ENCODE data around the gene FARP2. TPM values are rescaled to one million over a fixed set of nuclear protein-coding genes. Genes with fewer than 3 reads are reported as not detected.

The FARP2 gene
- total and polyA plus RNA-seq, 10 of the 15 experiments (the other 5 are each of a cell fraction or from before 2014, with no cell fraction given), result 5.5 to 67.5 (median 36.8) TPM

DNA sequence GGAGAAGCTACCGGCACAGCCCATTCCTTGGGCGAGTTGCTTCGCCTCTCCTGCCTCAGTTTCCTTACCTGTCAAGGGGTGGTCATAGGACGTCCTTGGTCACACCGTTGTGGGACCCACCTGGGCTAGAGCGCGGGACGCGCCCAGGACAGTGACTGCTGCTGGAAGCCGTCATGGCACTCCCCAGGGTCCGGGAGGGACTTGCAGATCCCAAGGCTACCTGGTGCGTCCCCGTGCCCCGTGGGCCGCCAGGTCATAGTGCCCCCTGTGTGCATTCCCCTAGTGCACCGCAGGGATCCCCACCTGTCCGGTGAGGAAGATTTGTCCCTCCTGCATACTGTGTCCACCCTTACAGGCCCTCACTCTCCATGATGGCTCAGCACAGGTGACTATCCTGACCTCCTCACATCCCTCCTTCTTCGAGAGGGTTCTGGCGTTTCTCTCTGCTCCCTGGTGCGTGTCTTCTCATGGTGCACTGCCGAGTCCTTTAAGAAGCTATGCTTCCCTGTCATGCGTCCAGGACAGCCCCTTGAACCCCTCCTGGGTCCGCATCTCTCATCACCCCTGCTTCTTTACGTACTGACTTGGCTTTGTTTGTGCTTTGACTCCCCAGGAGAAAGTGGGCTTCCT, 153.2 kb downstream of the FARP2 start (continued):
- TF ChIP-seq, protein P1, sequence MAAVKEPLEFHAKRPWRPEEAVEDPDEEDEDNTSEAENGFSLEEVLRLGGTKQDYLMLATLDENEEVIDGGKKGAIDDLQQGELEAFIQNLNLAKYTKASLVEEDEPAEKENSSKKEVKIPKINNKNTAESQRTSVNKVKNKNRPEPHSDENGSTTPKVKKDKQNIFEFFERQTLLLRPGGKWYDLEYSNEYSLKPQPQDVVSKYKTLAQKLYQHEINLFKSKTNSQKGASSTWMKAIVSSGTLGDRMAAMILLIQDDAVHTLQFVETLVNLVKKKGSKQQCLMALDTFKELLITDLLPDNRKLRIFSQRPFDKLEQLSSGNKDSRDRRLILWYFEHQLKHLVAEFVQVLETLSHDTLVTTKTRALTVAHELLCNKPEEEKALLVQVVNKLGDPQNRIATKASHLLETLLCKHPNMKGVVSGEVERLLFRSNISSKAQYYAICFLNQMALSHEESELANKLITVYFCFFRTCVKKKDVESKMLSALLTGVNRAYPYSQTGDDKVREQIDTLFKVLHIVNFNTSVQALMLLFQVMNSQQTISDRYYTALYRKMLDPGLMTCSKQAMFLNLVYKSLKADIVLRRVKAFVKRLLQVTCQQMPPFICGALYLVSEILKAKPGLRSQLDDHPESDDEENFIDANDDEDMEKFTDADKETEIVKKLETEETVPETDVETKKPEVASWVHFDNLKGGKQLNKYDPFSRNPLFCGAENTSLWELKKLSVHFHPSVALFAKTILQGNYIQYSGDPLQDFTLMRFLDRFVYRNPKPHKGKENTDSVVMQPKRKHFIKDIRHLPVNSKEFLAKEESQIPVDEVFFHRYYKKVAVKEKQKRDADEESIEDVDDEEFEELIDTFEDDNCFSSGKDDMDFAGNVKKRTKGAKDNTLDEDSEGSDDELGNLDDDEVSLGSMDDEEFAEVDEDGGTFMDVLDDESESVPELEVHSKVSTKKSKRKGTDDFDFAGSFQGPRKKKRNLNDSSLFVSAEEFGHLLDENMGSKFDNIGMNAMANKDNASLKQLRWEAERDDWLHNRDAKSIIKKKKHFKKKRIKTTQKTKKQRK (IDR thresholded peaks at IDR 0.05; ENCODE audit: low read depth, low read length), result no peak
- TF ChIP-seq, protein P2, sequence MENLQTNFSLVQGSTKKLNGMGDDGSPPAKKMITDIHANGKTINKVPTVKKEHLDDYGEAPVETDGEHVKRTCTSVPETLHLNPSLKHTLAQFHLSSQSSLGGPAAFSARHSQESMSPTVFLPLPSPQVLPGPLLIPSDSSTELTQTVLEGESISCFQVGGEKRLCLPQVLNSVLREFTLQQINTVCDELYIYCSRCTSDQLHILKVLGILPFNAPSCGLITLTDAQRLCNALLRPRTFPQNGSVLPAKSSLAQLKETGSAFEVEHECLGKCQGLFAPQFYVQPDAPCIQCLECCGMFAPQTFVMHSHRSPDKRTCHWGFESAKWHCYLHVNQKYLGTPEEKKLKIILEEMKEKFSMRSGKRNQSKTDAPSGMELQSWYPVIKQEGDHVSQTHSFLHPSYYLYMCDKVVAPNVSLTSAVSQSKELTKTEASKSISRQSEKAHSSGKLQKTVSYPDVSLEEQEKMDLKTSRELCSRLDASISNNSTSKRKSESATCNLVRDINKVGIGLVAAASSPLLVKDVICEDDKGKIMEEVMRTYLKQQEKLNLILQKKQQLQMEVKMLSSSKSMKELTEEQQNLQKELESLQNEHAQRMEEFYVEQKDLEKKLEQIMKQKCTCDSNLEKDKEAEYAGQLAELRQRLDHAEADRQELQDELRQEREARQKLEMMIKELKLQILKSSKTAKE (IDR thresholded peaks at IDR 0.05; ENCODE audit: low read depth, poor library complexity, severe bottlenecking), result no peak

DNA sequence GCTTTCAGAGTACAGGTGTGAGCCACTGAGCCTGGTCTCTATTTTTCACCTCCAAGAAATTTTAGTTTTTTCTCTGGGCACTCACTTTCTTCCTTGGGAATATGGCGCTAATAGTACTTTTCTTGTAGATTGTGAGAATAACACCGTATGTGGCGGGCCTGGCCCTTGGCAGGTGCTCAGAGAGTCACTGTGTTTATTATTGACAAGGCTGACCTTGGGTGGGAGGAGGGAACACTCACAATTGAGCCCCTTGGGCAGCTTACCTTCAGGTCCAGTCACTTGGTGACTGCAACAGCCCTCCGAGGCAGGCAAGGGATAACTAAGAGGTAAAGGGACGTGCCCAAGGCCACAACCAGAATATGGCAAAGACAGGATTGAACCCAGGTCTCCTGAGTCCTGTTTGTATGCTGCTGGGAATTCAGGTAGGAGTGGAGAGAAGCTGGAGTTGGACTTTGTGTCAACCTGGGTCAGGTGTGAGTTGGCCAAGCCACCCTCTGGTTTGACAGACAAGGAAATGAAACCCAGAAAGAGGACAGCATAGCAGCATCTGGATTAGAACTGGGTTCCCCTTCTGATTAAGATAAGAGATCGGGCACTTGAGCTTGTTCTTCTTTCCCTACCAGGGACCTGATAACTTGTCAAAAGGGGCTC, 155.1 kb downstream of the FARP2 start:
- TF ChIP-seq, protein P3, sequence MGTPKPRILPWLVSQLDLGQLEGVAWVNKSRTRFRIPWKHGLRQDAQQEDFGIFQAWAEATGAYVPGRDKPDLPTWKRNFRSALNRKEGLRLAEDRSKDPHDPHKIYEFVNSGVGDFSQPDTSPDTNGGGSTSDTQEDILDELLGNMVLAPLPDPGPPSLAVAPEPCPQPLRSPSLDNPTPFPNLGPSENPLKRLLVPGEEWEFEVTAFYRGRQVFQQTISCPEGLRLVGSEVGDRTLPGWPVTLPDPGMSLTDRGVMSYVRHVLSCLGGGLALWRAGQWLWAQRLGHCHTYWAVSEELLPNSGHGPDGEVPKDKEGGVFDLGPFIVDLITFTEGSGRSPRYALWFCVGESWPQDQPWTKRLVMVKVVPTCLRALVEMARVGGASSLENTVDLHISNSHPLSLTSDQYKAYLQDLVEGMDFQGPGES (IDR thresholded peaks at IDR 0.05), result no peak
- no peak for TF ChIP-seq SIN3A (IDR thresholded peaks at IDR 0.05; ENCODE audit: low read depth, low read length)
- no peak for TF ChIP-seq RELA (IDR thresholded peaks at IDR 0.05; ENCODE audit: borderline replicate concordance, partially characterized antibody)
- TF ChIP-seq, protein P4, sequence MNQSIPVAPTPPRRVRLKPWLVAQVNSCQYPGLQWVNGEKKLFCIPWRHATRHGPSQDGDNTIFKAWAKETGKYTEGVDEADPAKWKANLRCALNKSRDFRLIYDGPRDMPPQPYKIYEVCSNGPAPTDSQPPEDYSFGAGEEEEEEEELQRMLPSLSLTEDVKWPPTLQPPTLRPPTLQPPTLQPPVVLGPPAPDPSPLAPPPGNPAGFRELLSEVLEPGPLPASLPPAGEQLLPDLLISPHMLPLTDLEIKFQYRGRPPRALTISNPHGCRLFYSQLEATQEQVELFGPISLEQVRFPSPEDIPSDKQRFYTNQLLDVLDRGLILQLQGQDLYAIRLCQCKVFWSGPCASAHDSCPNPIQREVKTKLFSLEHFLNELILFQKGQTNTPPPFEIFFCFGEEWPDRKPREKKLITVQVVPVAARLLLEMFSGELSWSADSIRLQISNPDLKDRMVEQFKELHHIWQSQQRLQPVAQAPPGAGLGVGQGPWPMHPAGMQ (IDR thresholded peaks at IDR 0.05; ENCODE audit: borderline replicate concordance), result no peak
- no peak for TF ChIP-seq GABPA (IDR thresholded peaks at IDR 0.05; ENCODE audit: low read depth)
- H3K27ac ChIP-seq (ENCODE audit: control insufficient read depth, insufficient read depth), result no peak overlapping the region
- H3K9me3 ChIP-seq (replicated peaks; ENCODE audit: control insufficient read depth, insufficient read depth, low read length), result no peaks in the 10 kb centered on the region
- ChIA-PET RAD21 (ENCODE audit: unreplicated experiment) (no interaction called here), POLR2A (no interaction called here), CTCF (no interaction called here), SMC1A (ENCODE audit: uncharacterized antibody, unreplicated experiment) (interaction anchor here (0.6 kb wide), 1 partner anchor 26 kb away, joined by 3 read pairs; no protein-coding TSS in a partner anchor)
- intact Hi-C loops (cut with micrococcal nuclease; ENCODE audit: unreplicated experiment) (no loop called here), in situ Hi-C loops (cut with MboI) (loop anchor here (10.0 kb wide), 1 partner anchor 364 kb away; no protein-coding TSS in a partner anchor)
- no peak overlapping the region for H3K4me2 ChIP-seq (ENCODE audit: control insufficient read depth, insufficient read depth)
- H3K27me3 ChIP-seq (replicated peaks in 1 of 2; ENCODE audit: control insufficient read depth in 2 of 2, insufficient read depth in 2 of 2, low read length in 1 of 2), result no peaks in the 10 kb centered on the region
- H2AFZ ChIP-seq (ENCODE audit: control insufficient read depth, low read depth, low read length), result no peak overlapping the region
- peaks cover 18% of the 10 kb centered on the region for H3K79me2 ChIP-seq (ENCODE audit: control insufficient read depth, insufficient read depth, low read length)
- FAIRE-seq (no peak), ATAC-seq (no peak), DNase-seq (ENCODE audit: low read depth, low spot score) (no peak)
- H3K4me1 ChIP-seq (ENCODE audit: control insufficient read depth, insufficient read depth, low read length), result peaks cover 23% of the 10 kb centered on the region
- H3K36me3 ChIP-seq (ENCODE audit: control insufficient read depth in 2 of 2, insufficient read depth in 2 of 2, low read length in 1 of 2), result no peaks in the 10 kb centered on the region
- WGBS (ENCODE audit: insufficient coverage, insufficient replicate concordance, low lambda C conversion rate, missing lambda C conversion rate), result 67% methylated on average over 6 of the region's 6 CpGs
- TSS peak; percentile 60 for BruUV-seq (replicated peaks)
- H3K4me3 ChIP-seq, result no peak overlapping the region
- H4K20me1 ChIP-seq (ENCODE audit: control insufficient read depth, insufficient read depth), result no peaks in the 10 kb centered on the region
- no peak overlapping the region for H3K9ac ChIP-seq (ENCODE audit: control insufficient read depth, insufficient read depth, low read length)

All from GM12878 (cell line).